ENCODE results near the gene DLG2. TPM values are rescaled to one million over a fixed set of nuclear protein-coding genes. Genes with fewer than 3 reads are reported as not detected.

DLG2 gene
- polyA plus RNA-seq, 3 donors = 0.24 to 0.39 TPM; not detected in 1

GRCh38 chr11:84044706-84045105 lies 1582.4 kb downstream of the DLG2 start:
- Histone ChIP-seq H3K4me2 (replicated peaks; ENCODE audit: extremely low read depth, low read length, poor library complexity, severe bottlenecking) (no peak overlapping the region), H3K36me3 (replicated peaks in 1 of 2; ENCODE audit: control insufficient read depth in 1 of 2, insufficient read depth in 2 of 2, low read length in 2 of 2) (no peaks in the 10 kb centered on the region), H3K9ac (ENCODE audit: insufficient read depth, low read length, poor library complexity, severe bottlenecking) (no peak overlapping the region), H3K9me3 (replicated peaks in 1 of 2; ENCODE audit: control insufficient read depth in 1 of 2, insufficient read depth in 1 of 2, low read length in 2 of 2) (no peaks in the 10 kb centered on the region), H3K4me3 (replicated peaks in 1 of 3; ENCODE audit: low read depth in 2 of 3, low read length in 3 of 3) (no peak overlapping the region), H3K4me1 (ENCODE audit: control insufficient read depth in 1 of 2, insufficient read depth in 2 of 2, low read length in 2 of 2) (no peaks in the 10 kb centered on the region), H3K27me3 (ENCODE audit: control insufficient read depth in 2 of 2, insufficient read depth in 2 of 2, low read length in 2 of 2) (no peaks in the 10 kb centered on the region), H2AFZ (ENCODE audit: insufficient read depth, low read depth, low read length, poor library complexity, severe bottlenecking) (no peak overlapping the region), H3K27ac (ENCODE audit: low read depth in 1 of 2, low read length in 2 of 2) (no peak overlapping the region), H3K79me2 (ENCODE audit: insufficient read depth, low read length) (no peaks in the 10 kb centered on the region), H4K20me1 (ENCODE audit: insufficient read depth, low read length) (no peaks in the 10 kb centered on the region)
- no peak for TF ChIP-seq CTCF (IDR thresholded peaks at IDR 0.05)
- Mint-ChIP-seq H3K27me3 (ENCODE audit: low read depth in 3 of 3) (no peaks in the 10 kb centered on the region), H3K36me3 (no peaks in the 10 kb centered on the region), H3K27ac (no peak overlapping the region), H3K4me1 (no peaks in the 10 kb centered on the region), H3K4me3 (no peak overlapping the region), H3K9me3 (peaks cover 0 to 3% (median 0%) of the 10 kb centered on the region in 7 donors)
- WGBS (ENCODE audit: insufficient coverage) = no CpG with 5 or more reads among the region's 1 CpG
- intact Hi-C loops (cut with micrococcal nuclease) = no loop called here
- DNase-seq = no peak

GRCh38 chr11:84036664-84037194 lies 1590.4 kb downstream of the DLG2 start:
- Histone ChIP-seq H3K9me3 (replicated peaks in 1 of 2; ENCODE audit: control insufficient read depth in 1 of 2, insufficient read depth in 1 of 2, low read length in 2 of 2) (peaks cover 0 to 4% of the 10 kb centered on the region in 2 donors), H3K36me3 (replicated peaks in 1 of 2; ENCODE audit: control insufficient read depth in 1 of 2, insufficient read depth in 2 of 2, low read length in 2 of 2) (no peaks in the 10 kb centered on the region), H3K27ac (ENCODE audit: low read depth in 1 of 2, low read length in 2 of 2) (no peak overlapping the region), H4K20me1 (ENCODE audit: insufficient read depth, low read length) (no peaks in the 10 kb centered on the region), H3K9ac (ENCODE audit: insufficient read depth, low read length, poor library complexity, severe bottlenecking) (no peak overlapping the region), H3K27me3 (ENCODE audit: control insufficient read depth in 2 of 2, insufficient read depth in 2 of 2, low read length in 2 of 2) (no peaks in the 10 kb centered on the region), H3K4me3 (replicated peaks in 1 of 3; ENCODE audit: low read depth in 2 of 3, low read length in 3 of 3) (no peak overlapping the region), H3K4me1 (ENCODE audit: control insufficient read depth in 1 of 2, insufficient read depth in 2 of 2, low read length in 2 of 2) (no peaks in the 10 kb centered on the region), H2AFZ (ENCODE audit: insufficient read depth, low read depth, low read length, poor library complexity, severe bottlenecking) (no peak overlapping the region), H3K79me2 (ENCODE audit: insufficient read depth, low read length) (no peaks in the 10 kb centered on the region), H3K4me2 (replicated peaks; ENCODE audit: extremely low read depth, low read length, poor library complexity, severe bottlenecking) (no peak overlapping the region)
- intact Hi-C loops (cut with micrococcal nuclease) = no loop called here
- Mint-ChIP-seq H3K27ac (no peak overlapping the region), H3K36me3 (no peaks in the 10 kb centered on the region), H3K27me3 (ENCODE audit: low read depth in 3 of 3) (no peaks in the 10 kb centered on the region), H3K4me1 (no peaks in the 10 kb centered on the region), H3K4me3 (no peak overlapping the region), H3K9me3 (peaks cover 0 to 16% (median 3%) of the 10 kb centered on the region in 7 donors)
- TF ChIP-seq CTCF (IDR thresholded peaks at IDR 0.05) = no peak
- no peak for DNase-seq
- no CpG with 5 or more reads among the region's 2 CpGs for WGBS (ENCODE audit: insufficient coverage)

Data from CD14-positive monocyte (primary cell).